GM12878 (cell line): ENCODE measurements around the gene SIM2.

Experiments used
- BCL11A ChIP-seq: IDR thresholded peaks from 2 replicates; pipeline ENCODE4 v1.6.1; 2011; ENCODE audit warnings: low read depth, low read length
- BRCA1 ChIP-seq: IDR thresholded peaks from 2 replicates; pipeline ENCODE4 v1.6.1; 2011; ENCODE audit warnings: low read depth, low read length, improper control_type of control experiment
- CTCF ChIP-seq, 3 experiments: IDR thresholded peaks in 2 of 3; conservative IDR thresholded peaks in 1 of 3; 2 replicates each; pipeline ENCODE4 v1.5.1; 2011; ENCODE audit warnings: low read depth in 3 of 3, low read length in 3 of 3, mild to moderate bottlenecking in 3 of 3, control low read depth in 2 of 3, moderate library complexity in 2 of 3, inconsistent platforms in 1 of 3, mixed read lengths in 1 of 3; ENCODE audit not compliant: control insufficient read depth in 2 of 3, insufficient read depth in 1 of 3; ENCODE audit errors: extremely low read depth in 1 of 3
- FOXM1 ChIP-seq: IDR thresholded peaks from 2 replicates; pipeline ENCODE4 v1.6.1; 2012; ENCODE audit warnings: low read depth, mild to moderate bottlenecking, inconsistent platforms, low read length, moderate library complexity
- MTA3 ChIP-seq: IDR thresholded peaks from 2 replicates; pipeline ENCODE4 v1.6.1; 2012; ENCODE audit warnings: low read length, inconsistent platforms, borderline replicate concordance
- POLR2AphosphoS2 ChIP-seq: IDR thresholded peaks from 2 replicates; pipeline ENCODE4 v1.6.1; 2011; ENCODE audit warnings: low read depth, mild to moderate bottlenecking, low read length, improper control_type of control experiment, moderate library complexity
- RBBP5 ChIP-seq: fragments of 200-600 bp; sonication (generic); conservative IDR thresholded peaks from 2 replicates; pipeline ENCODE4 v1.6.1; 2016
- SP1 ChIP-seq: IDR thresholded peaks from one replicate; pipeline ENCODE4 v1.6.1; 2011; ENCODE audit warnings: low read depth, low read length
- TAF1 ChIP-seq: IDR thresholded peaks from 2 replicates; pipeline ENCODE4 v1.6.1; 2011; ENCODE audit warnings: mild to moderate bottlenecking, low read depth, low read length, borderline replicate concordance
- USF2 ChIP-seq: IDR thresholded peaks from 2 replicates; pipeline ENCODE4 v1.6.1; 2011; ENCODE audit warnings: low read depth, low read length, improper control_type of control experiment, borderline replicate concordance
- ZNF687 ChIP-seq: fragments of 450-650 bp; IDR thresholded peaks from 2 replicates; pipeline ENCODE4 v1.6.1; 2017; ENCODE audit warnings: mild to moderate bottlenecking, moderate library complexity

DNA sequence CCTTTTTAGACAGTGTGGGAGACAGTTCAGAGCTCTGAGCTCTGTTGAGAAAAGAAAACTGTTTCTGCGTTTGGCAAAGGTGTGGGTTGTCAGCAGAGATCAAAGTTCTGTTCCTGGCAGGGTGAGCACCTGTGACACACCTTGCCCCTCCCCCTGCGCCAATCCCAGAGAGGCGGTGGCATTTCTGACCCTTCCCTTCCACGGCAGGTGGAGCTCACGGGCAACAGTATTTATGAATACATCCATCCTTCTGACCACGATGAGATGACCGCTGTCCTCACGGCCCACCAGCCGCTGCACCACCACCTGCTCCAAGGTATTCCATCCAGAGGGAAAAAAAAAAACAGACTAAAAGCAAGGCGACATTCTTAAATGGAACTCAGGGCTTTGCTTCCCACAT lies 20.7 kb downstream of the SIM2 start:
- TF ChIP-seq FOXM1 (no peak), MTA3 (no peak), SP1 (no peak), TAF1 (no peak), BCL11A (no peak), CTCF (IDR thresholded peaks at IDR 0.05 in 2 of 3, conservative IDR thresholded peaks at IDR 0.05 in 1 of 3; ENCODE audit: control insufficient read depth in 2 of 3, extremely low read depth in 1 of 3, insufficient read depth in 1 of 3, low read depth in 3 of 3, low read length in 3 of 3) (no peak), RBBP5 (no peak), BRCA1 (no peak), POLR2AphosphoS2 (no peak), USF2 (no peak), ZNF687 (no peak)
